ENCODE results near the gene CLEC16A.

Gene CLEC16A

DNA sequence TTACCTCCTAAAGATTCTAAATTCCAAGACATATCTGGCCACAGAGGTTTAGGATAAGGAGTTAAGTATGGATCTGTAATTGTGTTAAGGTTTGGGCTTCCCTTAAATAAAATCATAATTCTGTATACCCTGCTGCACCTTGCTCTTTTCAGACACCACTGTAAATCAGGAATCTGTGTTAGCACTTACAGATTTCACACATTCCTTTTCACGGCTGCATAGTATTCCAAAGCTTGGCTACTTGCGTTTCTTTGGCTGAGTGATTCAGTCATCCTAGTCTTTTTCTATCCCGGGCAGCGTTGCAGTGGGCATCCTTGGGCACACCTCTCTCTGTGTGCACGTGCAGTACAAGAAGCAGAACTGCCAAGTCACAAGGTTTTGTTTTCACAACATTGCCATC is 205.8 kb downstream of the CLEC16A start:
- Histone ChIP-seq H3K4me1 (peaks cover 6% of the 10 kb centered on the region; the same call in 1 of the 2 replicates), H3K27me3 (no peaks in the 10 kb centered on the region), H4K20me1 (peaks cover 14% of the 10 kb centered on the region; the same call in 1 of the 2 replicates), H3K36me3 (peaks cover 13% of the 10 kb centered on the region), H3K27ac (no peak overlapping the region), H3K4me2 (no peak overlapping the region), H3K9me3 (no peaks in the 10 kb centered on the region), H3K4me3 (no peak overlapping the region), H3K9ac (no peak overlapping the region)
- no peak for TF ChIP-seq Cebpa-rat (IDR thresholded peaks at IDR 0.05)

- no peaks in the 10 kb centered on the region for H3K9me3 ChIP-seq
- TF ChIP-seq Cebpa-rat (IDR thresholded peaks at IDR 0.05): no peak
- H3K36me3 ChIP-seq: peaks cover 8% of the 10 kb centered on the region
- H3K4me3 ChIP-seq: no peak overlapping the region
- H3K4me2 ChIP-seq: no peak overlapping the region
- peaks cover 14% of the 10 kb centered on the region; the same call in 1 of the 2 replicates for H4K20me1 ChIP-seq
- H3K9ac ChIP-seq: no peak overlapping the region
- peaks cover 7% of the 10 kb centered on the region; the same call in 1 of the 2 replicates for H3K4me1 ChIP-seq
- H3K27ac ChIP-seq: no peak overlapping the region
- no peaks in the 10 kb centered on the region for H3K27me3 ChIP-seq
Observed at GRCh38 chr16:11151156-11151884, 207.0 kb downstream of the CLEC16A start.

GRCh38 chr16:11151885-11152629 is 207.7 kb downstream of the CLEC16A start:
- no peaks in the 10 kb centered on the region for H3K9me3 ChIP-seq
- peaks cover 13% of the 10 kb centered on the region for H3K4me1 ChIP-seq
- no peak overlapping the region for H3K27ac ChIP-seq
- no peak overlapping the region; the same call in 1 of the 2 replicates for H3K9ac ChIP-seq
- H3K4me3 ChIP-seq: no peak overlapping the region
- H3K4me2 ChIP-seq: no peak overlapping the region
- H3K27me3 ChIP-seq: no peaks in the 10 kb centered on the region
- no peak for TF ChIP-seq Cebpa-rat (IDR thresholded peaks at IDR 0.05)
- H3K36me3 ChIP-seq: peaks cover 8% of the 10 kb centered on the region
- peaks cover 14% of the 10 kb centered on the region; the same call in 1 of the 2 replicates for H4K20me1 ChIP-seq

GRCh38 chr16:11152677-11153331 is 208.4 kb downstream of the CLEC16A start:
- TF ChIP-seq Cebpa-rat (IDR thresholded peaks at IDR 0.05): no peak
- Histone ChIP-seq H3K4me1 (peaks cover 19% of the 10 kb centered on the region), H3K4me2 (no peak overlapping the region), H3K36me3 (peaks cover 8% of the 10 kb centered on the region), H3K9ac (no peak overlapping the region), H4K20me1 (peaks cover 14% of the 10 kb centered on the region; the same call in 1 of the 2 replicates), H3K9me3 (no peaks in the 10 kb centered on the region), H3K27me3 (no peaks in the 10 kb centered on the region), H3K4me3 (no peak overlapping the region), H3K27ac (no peak overlapping the region)

- peaks cover 19% of the 10 kb centered on the region for H3K4me1 ChIP-seq
- H3K36me3 ChIP-seq: peaks cover 3% of the 10 kb centered on the region
- peaks cover under 1% of the 10 kb centered on the region; the same call in 1 of the 2 replicates for H3K9me3 ChIP-seq
- no peak overlapping the region for H3K4me2 ChIP-seq
- H3K9ac ChIP-seq: no peak overlapping the region
- no peak overlapping the region for H3K27ac ChIP-seq
- peaks cover 14% of the 10 kb centered on the region; the same call in 1 of the 2 replicates for H4K20me1 ChIP-seq
- no peak for TF ChIP-seq Cebpa-rat (IDR thresholded peaks at IDR 0.05)
- H3K4me3 ChIP-seq: no peak overlapping the region
- H3K27me3 ChIP-seq: no peaks in the 10 kb centered on the region
Observed at GRCh38 chr16:11155284-11155806, 211.0 kb downstream of the CLEC16A start.

DNA sequence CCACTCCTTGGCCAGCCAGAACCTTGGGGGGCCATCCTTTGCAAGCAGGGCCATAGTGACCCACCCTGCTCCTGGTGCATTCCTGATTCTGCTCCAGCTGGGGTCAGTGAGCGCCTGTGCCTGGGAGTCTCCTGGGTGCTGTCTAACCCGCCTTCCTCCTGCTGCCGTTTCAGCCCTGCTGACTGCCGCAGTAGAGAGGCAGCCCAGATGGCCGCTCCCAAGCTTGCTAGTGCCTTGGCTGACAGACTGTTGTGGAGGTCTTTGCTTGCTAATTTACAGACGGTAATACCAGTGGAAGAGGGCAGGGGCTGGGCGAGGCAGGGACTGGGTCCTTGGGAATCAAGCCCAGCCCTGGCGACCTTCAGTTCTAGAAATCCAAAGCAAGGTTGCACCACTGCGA is 212.0 kb downstream of the CLEC16A start:
- Histone ChIP-seq H3K27ac (no peak overlapping the region), H3K4me3 (no peak overlapping the region), H3K9ac (no peak overlapping the region), H3K4me2 (no peak overlapping the region), H3K4me1 (peaks cover 19% of the 10 kb centered on the region), H4K20me1 (peaks cover 14% of the 10 kb centered on the region; the same call in 1 of the 2 replicates), H3K9me3 (peaks cover 6% of the 10 kb centered on the region; the same call in 1 of the 2 replicates), H3K36me3 (no peaks in the 10 kb centered on the region; the same call in 1 of the 2 replicates), H3K27me3 (no peaks in the 10 kb centered on the region)
- TF ChIP-seq Cebpa-rat (IDR thresholded peaks at IDR 0.05): no peak

GRCh38 chr16:11157143-11157542 is 212.8 kb downstream of the CLEC16A start:
- Histone ChIP-seq H3K27ac (no peak overlapping the region), H3K9ac (no peak overlapping the region), H3K27me3 (no peaks in the 10 kb centered on the region), H3K4me3 (no peak overlapping the region), H3K4me2 (peak overlapping the region; percentile 48), H4K20me1 (peaks cover 17% of the 10 kb centered on the region; the same call in 1 of the 2 replicates), H3K4me1 (peaks cover 19% of the 10 kb centered on the region), H3K9me3 (peaks cover 6% of the 10 kb centered on the region; the same call in 1 of the 2 replicates), H3K36me3 (no peaks in the 10 kb centered on the region; the same call in 1 of the 2 replicates)
- TF ChIP-seq Cebpa-rat (IDR thresholded peaks at IDR 0.05): no peak

GRCh38 chr16:11158018-11158417 is 213.7 kb downstream of the CLEC16A start:
- Histone ChIP-seq H3K4me3 (no peak overlapping the region), H3K9ac (no peak overlapping the region), H4K20me1 (peaks cover 19% of the 10 kb centered on the region; the same call in 1 of the 2 replicates), H3K27ac (no peak overlapping the region), H3K9me3 (peaks cover 6% of the 10 kb centered on the region; the same call in 1 of the 2 replicates), H3K4me2 (no peak overlapping the region), H3K4me1 (peaks cover 14% of the 10 kb centered on the region), H3K36me3 (no peaks in the 10 kb centered on the region), H3K27me3 (no peaks in the 10 kb centered on the region)
- no peak for TF ChIP-seq Cebpa-rat (IDR thresholded peaks at IDR 0.05)

DNA sequence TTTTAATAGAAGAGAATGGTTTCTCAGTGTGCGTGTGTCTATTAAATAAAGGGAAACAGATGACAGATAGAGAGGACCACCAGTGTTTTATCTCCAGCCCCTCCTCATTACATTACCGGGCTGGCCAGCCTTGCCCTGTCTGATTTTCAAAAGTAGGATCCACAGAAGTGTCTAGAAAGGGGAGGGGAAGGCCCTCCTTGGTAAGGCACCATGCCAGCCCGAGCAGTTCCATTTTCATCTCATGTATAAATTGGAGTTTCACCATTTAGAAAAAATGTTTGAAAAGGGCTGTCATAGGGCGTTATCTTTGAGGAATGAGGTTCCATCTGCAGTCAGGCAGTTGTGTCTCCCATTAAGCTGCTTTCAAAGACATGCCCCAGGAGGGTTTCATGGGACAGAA is 214.9 kb downstream of the CLEC16A start:
- no peak for TF ChIP-seq Cebpa-rat (IDR thresholded peaks at IDR 0.05)
- Histone ChIP-seq H3K4me3 (no peak overlapping the region), H3K9me3 (peaks cover 6% of the 10 kb centered on the region; the same call in 1 of the 2 replicates), H4K20me1 (peaks cover 24% of the 10 kb centered on the region), H3K4me1 (peaks cover 13% of the 10 kb centered on the region), H3K27me3 (no peaks in the 10 kb centered on the region), H3K27ac (no peak overlapping the region), H3K36me3 (0 out of 2 replicates have a peak, but pooled peaks cover 5% of the 10 kb centered on the region), H3K4me2 (no peak overlapping the region), H3K9ac (no peak overlapping the region)

All from BLaER1 (cell line).